Urothelium cell line (cell line): ENCODE data around the gene NELL1.

Source experiments
- DNase-seq: peaks from one replicate; pipeline ENCODE4 v3.0.0; 2011; ENCODE audit warnings: low spot score, mixed read lengths
- FAIRE-seq: peaks from 2 replicates; lab custom pipeline; 2011; peaks lifted over from hg19 to GRCh38; lab: Jason Lieb, UNC

The NELL1 gene

DNA sequence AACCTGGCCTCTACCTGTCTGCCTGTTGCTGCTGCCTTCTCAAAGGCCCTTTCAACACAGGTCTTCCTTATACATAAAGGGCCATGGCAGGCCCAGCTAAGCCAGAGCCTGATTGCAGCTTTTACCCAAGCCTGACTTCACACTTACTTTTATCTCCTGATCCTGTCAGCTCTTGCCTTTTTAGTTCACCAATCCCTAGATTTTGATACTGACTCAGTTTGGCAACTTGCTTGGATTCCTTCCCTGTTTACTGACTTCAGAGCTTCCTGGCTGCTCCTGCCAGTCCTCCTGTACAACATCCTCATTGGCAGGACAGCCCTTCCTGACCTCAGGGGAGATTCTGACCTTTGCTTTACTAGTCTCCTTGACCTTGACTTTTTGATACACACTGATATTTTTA, 195.2 kb downstream of the NELL1 start:
- FAIRE-seq, result no peak
- no peak for DNase-seq

DNA sequence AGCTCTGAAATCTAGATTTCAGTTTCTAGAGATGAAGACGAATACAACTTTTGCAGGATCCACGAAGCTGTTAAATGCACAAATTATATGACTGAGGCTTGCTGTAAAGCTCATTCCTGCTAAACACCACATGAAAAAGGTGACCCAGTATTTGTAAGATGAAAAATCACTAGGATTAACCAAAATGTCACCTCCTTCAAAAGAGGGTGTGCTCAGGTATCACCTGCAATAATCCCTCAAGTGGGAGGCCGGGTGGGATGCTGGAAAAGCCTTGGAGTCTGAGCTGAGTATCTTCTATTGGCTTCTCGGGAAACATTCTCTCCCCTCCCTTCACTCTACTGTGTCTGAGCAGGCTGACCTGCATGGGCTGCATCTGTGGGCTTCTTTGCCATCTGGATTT, 195.8 kb downstream of the NELL1 start:
- FAIRE-seq (no peak), DNase-seq (no peak)

- FAIRE-seq (no peak), DNase-seq (no peak)
Observed at GRCh38 chr11:20869123-20869522, 199.7 kb downstream of the NELL1 start.

GRCh38 chr11:20873054-20873453, 203.7 kb downstream of the NELL1 start:
- FAIRE-seq (no peak), DNase-seq (peak; percentile 14)

GRCh38 chr11:20874358-20874757, 205.0 kb downstream of the NELL1 start:
- DNase-seq (no peak), FAIRE-seq (no peak)

DNA sequence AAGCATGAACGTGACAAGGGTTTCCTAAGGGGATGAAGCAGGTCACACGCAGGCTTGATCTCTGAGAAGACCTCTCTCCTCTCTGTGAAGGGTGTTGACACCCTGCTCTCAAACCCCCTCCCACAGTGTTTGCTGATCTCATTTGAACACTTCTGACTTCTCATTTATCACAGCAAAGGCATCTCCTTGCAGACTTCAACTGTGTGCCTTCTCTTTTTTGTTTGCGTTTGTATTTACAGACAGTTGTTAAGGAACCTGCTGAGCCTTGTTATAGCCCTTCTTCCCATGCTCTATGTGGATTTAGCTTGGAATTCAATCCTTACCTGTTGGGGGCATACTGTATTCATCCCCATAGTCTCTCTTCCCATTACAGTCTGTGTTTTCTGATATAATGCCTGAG, 206.5 kb downstream of the NELL1 start:
- no peak for DNase-seq
- FAIRE-seq, result no peak

GRCh38 chr11:20876738-20877137, 207.4 kb downstream of the NELL1 start:
- FAIRE-seq, result no peak
- no peak for DNase-seq

- no peak for DNase-seq
- no peak for FAIRE-seq
Observed at GRCh38 chr11:20880094-20880493, 210.7 kb downstream of the NELL1 start.

DNA sequence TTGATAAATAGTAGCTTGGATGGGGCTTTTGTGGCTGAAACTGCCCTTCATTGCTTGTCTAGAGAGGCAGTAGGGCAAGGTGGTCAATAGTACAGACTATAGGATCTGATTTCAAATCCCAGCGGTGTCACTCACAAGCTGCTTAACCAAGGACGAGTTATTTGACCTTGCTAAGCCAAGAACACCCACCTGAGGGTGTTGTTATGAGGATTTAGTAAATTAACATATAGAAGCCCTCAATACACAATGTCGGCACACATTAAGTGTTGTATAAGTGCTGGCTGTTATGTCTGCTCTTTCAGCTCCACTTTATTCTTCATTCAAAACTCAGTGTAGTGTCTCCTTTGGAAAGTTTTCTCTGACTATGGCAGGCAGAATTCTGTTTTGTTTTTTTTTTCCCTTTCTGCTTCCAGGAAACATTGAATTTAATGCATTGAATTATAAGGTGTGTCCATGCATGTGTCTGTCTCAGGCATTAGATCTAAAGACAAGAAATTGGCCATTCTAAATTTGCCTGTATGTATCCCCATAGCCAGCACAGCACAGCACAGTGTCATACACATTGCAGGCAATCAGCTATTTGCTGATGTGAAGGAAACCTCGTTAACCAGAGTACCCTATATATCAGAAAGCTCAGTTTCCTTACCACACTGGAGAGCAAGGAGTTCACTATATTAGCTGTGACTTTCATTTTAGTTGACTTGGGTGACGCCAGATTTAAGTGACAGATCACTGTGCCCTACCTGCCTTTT, 212.1 kb downstream of the NELL1 start:
- DNase-seq (no peak), FAIRE-seq (no peak)

GRCh38 chr11:20887137-20887536, 217.8 kb downstream of the NELL1 start:
- DNase-seq (no peak), FAIRE-seq (no peak)

- no peak for FAIRE-seq
- DNase-seq, result no peak
Observed at GRCh38 chr11:20894296-20894695, 224.9 kb downstream of the NELL1 start.

DNA sequence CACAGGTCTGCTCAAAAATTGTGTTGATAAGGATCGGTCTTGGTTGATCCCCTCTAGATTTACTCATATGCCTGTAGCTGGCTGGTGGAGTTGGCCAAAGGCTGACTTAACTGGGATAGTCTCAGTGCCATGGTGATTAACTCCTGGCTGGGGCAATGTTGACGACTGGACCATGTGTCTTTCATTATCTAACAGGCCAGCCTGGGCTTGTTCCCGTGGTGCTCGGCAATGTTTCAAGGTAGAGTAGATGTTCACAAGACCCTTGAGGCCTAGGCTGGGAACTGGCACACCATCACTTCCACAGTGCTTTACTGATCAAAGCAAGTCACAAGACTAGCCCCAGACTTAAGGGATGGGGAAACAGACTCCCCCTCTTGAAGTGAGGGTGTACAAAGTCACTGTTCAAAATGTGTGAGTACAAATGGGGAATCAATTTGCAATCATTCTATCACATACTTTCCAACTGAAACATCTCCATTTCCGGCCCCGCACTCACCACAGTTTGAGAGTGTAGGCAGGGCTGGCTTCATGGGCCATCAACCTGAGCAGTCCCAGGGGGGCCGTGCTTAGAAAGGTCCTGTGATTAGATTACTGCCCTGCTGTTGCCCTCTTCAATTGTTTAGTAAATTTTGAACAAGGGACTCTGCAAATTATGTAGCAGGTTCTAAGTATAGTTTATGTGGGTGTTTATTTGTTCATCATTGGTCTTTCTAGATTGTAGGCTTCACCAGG, 240.8 kb downstream of the NELL1 start:
- DNase-seq (no peak), FAIRE-seq (no peak)

DNA sequence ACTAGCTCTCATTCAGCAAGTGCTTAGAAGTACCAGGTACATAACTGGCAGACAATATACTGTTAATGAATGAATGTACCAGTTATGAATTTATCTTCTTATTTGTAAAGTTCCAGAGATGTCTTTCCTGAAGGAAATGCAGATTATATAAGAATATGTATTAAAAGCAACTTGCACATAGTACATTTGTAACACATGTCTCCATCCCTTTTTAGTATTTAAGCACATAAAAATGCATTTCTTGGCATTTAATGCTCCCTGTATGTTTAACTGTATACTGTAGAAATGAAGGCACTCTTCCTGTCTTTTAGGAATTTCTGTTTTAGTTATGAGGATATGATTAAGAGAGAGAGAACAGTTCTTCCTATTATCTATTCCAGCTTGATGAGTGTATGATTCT, 241.3 kb downstream of the NELL1 start:
- no peak for FAIRE-seq
- no peak for DNase-seq

DNA sequence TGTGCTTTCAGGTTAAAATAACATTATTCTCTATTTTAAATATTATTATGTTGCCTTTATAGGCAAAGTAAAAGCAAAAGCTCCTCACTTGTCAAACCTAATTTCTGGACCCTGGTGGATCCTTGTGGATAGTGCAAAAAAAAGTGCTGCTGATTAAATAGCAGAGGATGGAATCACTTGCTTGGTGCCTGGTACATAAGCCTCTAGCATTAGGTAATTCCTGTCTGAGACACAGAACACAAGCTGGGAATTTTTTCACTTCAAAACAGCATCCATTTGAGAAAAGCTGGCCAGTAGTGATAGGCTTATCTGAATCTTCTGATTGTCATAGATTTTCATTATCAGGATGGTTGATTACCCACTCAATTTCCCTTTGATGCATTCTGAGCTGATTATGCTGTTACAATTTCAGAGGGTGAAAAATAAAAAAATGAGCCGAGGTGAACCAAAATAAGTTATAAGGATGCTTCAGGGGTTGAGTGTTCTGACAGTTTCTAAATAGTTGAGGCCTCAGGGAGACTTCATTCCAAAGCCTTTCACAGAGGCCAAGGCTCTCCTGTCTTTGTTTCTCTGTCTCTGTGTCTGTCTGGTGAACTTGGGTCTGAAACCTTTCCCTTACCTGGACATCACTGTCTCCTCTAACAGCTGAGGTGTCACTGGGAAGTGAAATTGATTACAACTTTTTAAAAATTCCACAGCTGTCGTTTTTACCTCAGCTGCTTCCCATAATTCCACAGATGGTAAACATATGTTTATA, 242.9 kb downstream of the NELL1 start:
- DNase-seq, result no peak
- FAIRE-seq, result no peak

- FAIRE-seq, result no peak
- no peak for DNase-seq
Observed at GRCh38 chr11:20912922-20913512, 243.6 kb downstream of the NELL1 start.

DNA sequence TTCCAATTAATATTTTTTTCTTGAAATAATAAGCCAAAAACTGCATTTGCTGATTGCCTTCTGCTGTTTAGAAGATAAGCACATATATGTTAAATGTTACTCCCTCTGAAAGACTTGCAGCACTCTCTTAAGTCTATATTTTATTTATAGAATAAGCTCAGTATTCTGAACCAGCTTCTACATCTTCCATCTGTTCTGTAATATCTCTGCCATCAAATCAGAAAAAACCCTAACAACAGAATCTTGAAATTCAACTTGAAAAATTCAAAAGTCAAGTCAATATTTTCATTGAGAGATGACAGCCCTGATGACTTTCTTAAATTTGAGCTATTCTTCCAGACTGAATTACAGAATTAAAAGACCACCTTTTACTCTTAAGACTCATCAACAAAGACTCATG, 247.9 kb downstream of the NELL1 start:
- DNase-seq (no peak), FAIRE-seq (no peak)

DNA sequence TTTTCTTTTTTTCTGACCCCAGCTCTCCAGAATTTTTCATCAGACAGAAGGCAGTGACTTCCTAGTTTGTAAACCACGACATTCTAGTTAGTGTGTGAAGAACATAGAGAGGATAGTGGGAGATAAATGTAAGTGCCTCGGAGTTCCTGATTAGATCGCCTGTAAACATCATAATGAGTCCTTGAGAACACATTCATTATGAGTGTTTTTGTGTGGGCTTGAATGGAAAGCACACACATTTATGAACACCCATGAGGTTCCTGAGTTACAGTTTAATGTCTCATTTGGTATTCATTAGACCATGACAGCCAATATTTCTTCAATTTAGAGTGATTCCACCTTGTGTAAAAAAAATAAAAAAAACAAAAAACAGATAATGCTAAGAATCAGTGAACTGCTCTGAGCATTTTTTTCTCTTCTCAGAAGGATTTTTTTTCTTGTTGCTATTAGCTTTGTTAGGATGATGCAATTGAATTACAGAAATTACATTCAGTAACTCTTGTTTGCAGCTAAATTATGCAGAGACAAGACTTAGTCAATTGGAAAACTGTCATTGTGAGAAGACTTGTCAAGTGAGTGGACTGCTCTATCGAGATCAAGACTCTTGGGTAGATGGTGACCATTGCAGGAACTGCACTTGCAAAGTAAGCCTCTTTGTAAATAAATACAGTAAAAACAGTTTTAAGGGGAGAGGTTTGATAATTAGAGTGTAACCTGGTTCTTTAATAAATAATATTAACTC, 257.6 kb downstream of the NELL1 start:
- FAIRE-seq (no peak), DNase-seq (no peak)

DNA sequence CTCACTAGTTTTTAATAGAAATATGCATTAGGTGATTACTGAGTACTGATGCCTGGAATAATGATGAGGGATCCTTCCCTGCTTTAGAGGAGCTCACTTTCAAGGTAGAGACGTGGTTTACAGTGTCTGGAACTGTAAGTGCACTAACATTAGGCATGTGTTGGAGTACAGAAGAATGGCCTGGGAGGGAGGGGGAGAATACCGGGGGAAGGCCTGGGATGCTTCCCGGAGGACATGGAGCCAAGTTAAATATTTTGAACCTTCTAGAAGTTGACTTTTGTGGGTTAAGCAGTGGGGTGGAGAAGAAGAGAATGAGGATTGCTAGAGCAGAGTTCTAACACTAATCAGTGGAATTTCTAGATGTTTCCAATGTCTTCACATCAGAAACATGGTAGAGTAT, 261.6 kb downstream of the NELL1 start:
- DNase-seq (no peak), FAIRE-seq (no peak)

DNA sequence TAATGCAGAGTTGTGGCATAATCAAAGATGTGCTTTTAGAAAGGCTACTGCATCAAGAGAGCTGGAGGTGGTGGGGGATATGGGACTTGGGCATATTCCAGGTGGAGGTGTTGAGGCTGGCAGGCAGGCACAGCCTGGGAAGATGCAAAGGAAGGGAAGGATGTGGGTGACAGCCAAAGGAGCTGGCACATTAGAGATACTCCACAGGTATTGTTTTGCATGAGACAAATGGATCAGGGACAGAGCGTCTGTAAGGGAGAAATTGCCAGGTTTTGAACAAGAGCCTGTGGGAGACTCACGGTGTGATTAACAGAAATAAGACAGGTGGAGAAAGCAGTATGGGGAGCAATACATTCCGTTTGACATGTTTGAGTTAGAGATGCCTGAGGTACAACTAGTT, 263.7 kb downstream of the NELL1 start:
- FAIRE-seq, result no peak
- no peak for DNase-seq

GRCh38 chr11:20933958-20934357, 264.6 kb downstream of the NELL1 start:
- DNase-seq (no peak), FAIRE-seq (no peak)

DNA sequence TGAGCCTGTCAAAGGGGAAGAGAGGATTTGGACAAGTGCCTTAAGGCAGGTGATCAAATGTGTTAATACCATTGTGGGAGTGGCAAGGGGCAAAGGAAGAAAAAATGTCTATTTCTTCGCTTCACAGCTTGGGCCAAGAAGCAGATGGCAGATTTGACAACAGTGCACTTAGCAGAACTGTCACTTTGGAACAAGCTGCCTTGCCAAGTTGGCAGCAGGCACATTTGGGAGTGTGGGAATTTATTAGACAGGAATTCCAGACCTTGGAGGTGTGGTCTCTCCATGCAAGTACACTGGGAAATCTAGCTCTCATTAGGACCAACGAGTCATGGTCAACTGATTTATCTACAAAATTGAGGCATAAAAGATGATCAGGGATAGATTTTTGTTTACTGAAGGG, 265.1 kb downstream of the NELL1 start:
- no peak for DNase-seq
- FAIRE-seq, result no peak
